HEK293T (cell line): ENCODE measurements around the gene BLOC1S1.

ENCODE experiments used
- BHLHE40 ChIP-seq: fragments of 450-650 bp; IDR thresholded peaks from 2 replicates; pipeline ENCODE4 v1.6.1; 2016; ENCODE audit warnings: mild to moderate bottlenecking, moderate library complexity, borderline replicate concordance
- ELF4 ChIP-seq: fragments of 450-650 bp; IDR thresholded peaks from 2 replicates; pipeline ENCODE4 v1.6.1; 2017; ENCODE audit warnings: antibody characterized with exemption
- FOXA1 ChIP-seq: fragments of 450-650 bp; IDR thresholded peaks from 2 replicates; pipeline ENCODE4 v1.6.1; 2016; ENCODE audit warnings: mild to moderate bottlenecking
- FOXK2 ChIP-seq: fragments of 450-650 bp; IDR thresholded peaks from 2 replicates; pipeline ENCODE4 v1.6.1; 2016; ENCODE audit warnings: mild to moderate bottlenecking
- FOXM1 ChIP-seq: fragments of 450-650 bp; IDR thresholded peaks from 2 replicates; pipeline ENCODE4 v1.6.1; 2017; ENCODE audit warnings: mild to moderate bottlenecking, borderline replicate concordance
- PKNOX1 ChIP-seq: fragments of 450-650 bp; IDR thresholded peaks from 2 replicates; pipeline ENCODE4 v1.6.1; 2016
- SP1 ChIP-seq: fragments of 450-650 bp; IDR thresholded peaks from 2 replicates; pipeline ENCODE4 v1.6.1; 2017
- SUZ12 ChIP-seq: fragments of 450-650 bp; IDR thresholded peaks from 2 replicates; pipeline ENCODE4 v1.6.1; 2016; ENCODE audit warnings: mild to moderate bottlenecking
- TARDBP ChIP-seq: fragments of 450-650 bp; IDR thresholded peaks from 2 replicates; pipeline ENCODE4 v1.6.1; 2016
- ZNF384 ChIP-seq: fragments of 450-650 bp; IDR thresholded peaks from 2 replicates; pipeline ENCODE4 v1.6.1; 2016

GRCh38 chr12:55705782-55706402 lies 10.0 kb upstream of the BLOC1S1 start:
- TF ChIP-seq FOXM1 (no peak), FOXK2 (no peak), BHLHE40 (no peak), SUZ12 (no peak), SP1 (no peak), ZNF384 (no peak), FOXA1 (no peak), PKNOX1 (no peak), ELF4 (no peak), TARDBP (no peak)
